ENCODE results near the gene DACT1.
"Not testable (repeated sequence)": the region's sequence is repeated elsewhere in the genome, so short reads cannot be mapped to it uniquely, and the experiment has no call there.

Gene DACT1

GRCh38 chr14:58637391-58638230 lies at the start of gene DACT1:
DACT1 (plus strand) TSS chr14:58637962; CDS start chr14:58638203, 241 bp downstream.
- no peak for DNase-seq (ENCODE audit: low read depth)

DNA sequence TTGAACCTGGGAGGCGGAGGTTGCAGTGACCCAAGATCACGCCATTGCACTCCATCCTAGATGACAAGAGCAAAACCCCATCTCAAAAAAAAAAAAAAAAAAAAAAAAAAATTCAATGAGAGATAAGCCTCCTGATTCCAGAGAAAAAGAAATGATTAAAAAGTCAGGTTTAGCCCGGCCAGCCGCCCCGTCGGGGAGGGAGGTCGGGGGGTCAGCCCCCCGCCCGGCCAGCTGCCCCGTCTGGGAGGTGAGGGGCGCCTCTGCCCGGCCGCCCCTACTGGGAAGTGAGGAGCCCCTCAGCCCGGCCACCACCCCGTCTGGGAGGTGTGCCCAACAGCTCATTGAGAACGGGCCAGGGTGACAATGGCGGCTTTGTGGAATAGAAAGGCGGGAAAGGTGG lies 49.4 kb upstream of the DACT1 start:
- DNase-seq (ENCODE audit: low read depth), result not testable (repeated sequence)

GRCh38 chr14:58593977-58594376 lies 43.8 kb upstream of the DACT1 start:
- no peak for DNase-seq (ENCODE audit: low read depth)

- no peak for DNase-seq (ENCODE audit: low read depth)
Observed at GRCh38 chr14:58597041-58597440, 40.7 kb upstream of the DACT1 start.

- DNase-seq (ENCODE audit: low read depth), result no peak
Observed at GRCh38 chr14:58598028-58598803, 39.5 kb upstream of the DACT1 start.

- DNase-seq (ENCODE audit: low read depth), result no peak
Observed at GRCh38 chr14:58598804-58599525, 38.8 kb upstream of the DACT1 start.

- no peak for DNase-seq (ENCODE audit: low read depth)
Observed at GRCh38 chr14:58599707-58600106, 38.1 kb upstream of the DACT1 start.

- DNase-seq (ENCODE audit: low read depth), result no peak
Observed at GRCh38 chr14:58605465-58605864, 32.3 kb upstream of the DACT1 start.

GRCh38 chr14:58607131-58607951 lies 30.4 kb upstream of the DACT1 start:
- DNase-seq (ENCODE audit: low read depth), result no peak

GRCh38 chr14:58607952-58608317 lies 29.8 kb upstream of the DACT1 start:
- no peak for DNase-seq (ENCODE audit: low read depth)

GRCh38 chr14:58617619-58618018 lies 20.1 kb upstream of the DACT1 start:
- DNase-seq (ENCODE audit: low read depth), result no peak

DNA sequence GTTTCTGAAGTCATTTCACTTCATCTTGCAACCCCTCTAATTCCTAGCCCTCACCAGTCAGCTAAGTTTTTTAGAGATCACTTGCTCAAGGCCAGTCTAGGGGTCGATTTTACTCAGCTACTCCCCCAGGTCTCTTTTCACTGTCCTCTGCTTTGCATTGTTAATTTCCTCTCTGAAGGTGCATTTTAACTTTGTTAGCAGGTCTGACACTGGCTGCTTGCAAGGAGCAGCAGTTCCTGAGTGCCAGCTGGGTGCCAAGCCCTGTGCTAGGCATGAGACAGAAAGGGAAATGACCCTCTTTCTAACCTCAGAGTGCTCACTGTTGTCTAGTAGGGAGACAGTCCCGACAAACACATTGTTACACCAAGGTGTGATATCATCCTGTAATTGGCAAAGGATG lies 17.8 kb upstream of the DACT1 start:
- DNase-seq (ENCODE audit: low read depth), result no peak

GRCh38 chr14:58625438-58625837 lies 12.3 kb upstream of the DACT1 start:
- no peak for DNase-seq (ENCODE audit: low read depth)

- no peak for DNase-seq (ENCODE audit: low read depth)
Observed at GRCh38 chr14:58626431-58626831, 11.3 kb upstream of the DACT1 start.

GRCh38 chr14:58628406-58628805 lies 9.4 kb upstream of the DACT1 start:
- no peak for DNase-seq (ENCODE audit: low read depth)

GRCh38 chr14:58629281-58629680 lies 8.5 kb upstream of the DACT1 start:
- DNase-seq (ENCODE audit: low read depth), result no peak

- DNase-seq (ENCODE audit: low read depth), result no peak
Observed at GRCh38 chr14:58631732-58632131, 6.0 kb upstream of the DACT1 start.

- DNase-seq (ENCODE audit: low read depth), result no peak
Observed at GRCh38 chr14:58633831-58634230, 3.9 kb upstream of the DACT1 start.

GRCh38 chr14:58634406-58635090 lies 3.2 kb upstream of the DACT1 start:
- no peak for DNase-seq (ENCODE audit: low read depth)

DNA sequence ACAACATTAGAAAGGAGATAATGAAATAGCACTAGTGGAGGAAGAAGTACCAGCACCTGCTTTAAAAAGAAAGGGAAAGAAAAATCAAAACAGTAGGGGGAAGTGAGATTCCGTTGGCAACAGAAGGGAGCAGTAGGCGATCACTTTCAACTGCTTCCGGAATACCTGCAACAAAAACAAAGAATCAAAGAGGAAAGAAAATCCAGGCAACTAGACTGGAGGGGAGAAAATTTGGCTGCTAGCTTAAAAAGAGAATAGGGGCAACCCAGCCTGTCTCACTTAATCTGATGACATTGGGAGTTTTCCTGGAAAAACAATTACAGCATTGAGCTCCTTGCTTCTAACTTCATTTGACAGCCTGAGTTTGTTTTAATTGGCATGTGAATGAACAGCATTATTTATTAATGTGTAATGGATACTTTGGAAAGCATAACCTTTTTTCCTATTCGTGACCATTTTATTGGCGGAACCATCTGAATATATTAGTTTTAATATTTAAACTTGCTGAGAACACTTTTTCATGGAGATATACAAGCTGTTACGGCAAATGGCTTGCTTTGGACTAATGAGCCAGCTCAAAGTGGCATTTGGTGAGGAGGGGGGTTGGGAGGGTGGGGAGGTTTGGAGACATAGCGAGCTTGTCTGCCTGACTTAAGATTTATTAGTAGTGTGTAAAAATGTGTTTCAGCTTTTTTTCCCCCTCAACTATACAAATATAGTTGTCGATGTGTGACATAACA lies 2.5 kb upstream of the DACT1 start:
- no peak for DNase-seq (ENCODE audit: low read depth)

DNA sequence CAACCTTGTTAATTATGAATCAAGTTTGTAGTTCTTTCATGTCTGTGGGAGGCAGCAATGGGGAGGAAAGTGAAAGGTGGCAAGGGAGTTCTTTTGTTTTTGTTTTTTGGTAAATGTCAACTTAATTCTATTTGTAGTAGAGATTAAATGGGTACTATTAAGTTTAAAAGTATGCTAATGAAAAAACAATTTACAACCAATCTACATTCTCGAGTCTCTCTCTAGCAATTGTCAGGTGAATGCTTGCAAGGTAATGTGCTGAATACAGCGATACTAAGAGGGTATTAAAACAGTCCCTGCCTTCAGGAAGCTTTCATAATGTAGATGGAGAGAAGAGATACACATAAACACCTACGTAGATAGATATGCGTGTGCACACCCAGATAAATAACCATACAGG lies 1.6 kb upstream of the DACT1 start:
- DNase-seq (ENCODE audit: low read depth), result no peak

Data from T-helper 22 cell (primary cell).